Right cardiac atrium (tissue), 5 donors: ENCODE measurements around the gene UBQLN4. TPM values are rescaled to one million over a fixed set of nuclear protein-coding genes. Genes with fewer than 3 reads are reported as not detected.
"Not testable (repeated sequence)": the region's sequence is repeated elsewhere in the genome, so short reads cannot be mapped to it uniquely, and the experiment has no call there.

Source experiments
- ATAC-seq, 2 donors: fragments of 200-7000 bp; cut with Tn5 transposase; one replicate each; pipeline versions ENCODE4 v1.8.0 to v1.9.1; 2020; ENCODE audit warnings: moderate library complexity in 2 of 2, mild to moderate bottlenecking in 1 of 2
- DNase-seq, 3 donors: peaks; one replicate each; pipeline ENCODE4 v3.0.0-alpha.2; 2020
- H3K27ac ChIP-seq: one replicate; pipeline ENCODE4 v1.5.1; 2013; ENCODE audit warnings: mild to moderate bottlenecking, low read length, control low read depth, moderate library complexity
- H3K27me3 ChIP-seq: one replicate; pipeline ENCODE4 v1.6.1; 2013; ENCODE audit not compliant: control insufficient read depth, insufficient read depth
- H3K4me1 ChIP-seq: one replicate; pipeline ENCODE4 v1.6.1; 2013; ENCODE audit warnings: low read length; ENCODE audit not compliant: control insufficient read depth, insufficient read depth
- H3K4me3 ChIP-seq: one replicate; pipeline ENCODE4 v1.5.1; 2013; ENCODE audit warnings: low read length, control low read depth
- H3K9me3 ChIP-seq: one replicate; pipeline ENCODE4 v1.6.1; 2013; ENCODE audit warnings: low read length; ENCODE audit not compliant: control insufficient read depth
- WGBS: extraction: QIAGEN DNeasy Blood & Tissue Kit; methylation state at CpG from one replicate; pipeline ENCODE4 v1.1.7; 2013; 5-methylcytosine and 5-hydroxymethylcytosine counted together
- intact Hi-C, 4 donors: fragments of 100-400 bp; cut with DNase I; formaldehyde crosslinking; loops; one replicate each; pipeline versions ENCODE4 v1.11.0 to v1.14.0; 2022 to 2023
- polyA plus RNA-seq: library from polyadenylated mRNA; stranded (reverse); fragments of 200-250 nt; gene quantifications from one replicate; pipeline ENCODE4 v1.2.3, GENCODE V29; 2013
- total RNA-seq, 4 donors: library from RNA; stranded (reverse); fragmentation: NEBNext Ultra II Directional; extraction: Animal tissue kit (Norgen Biotek cat#: 25700); gene quantifications; one replicate each; pipeline ENCODE4 v1.2.1, GENCODE V29; 2021
- donor health status: healthy with polysubstance abuse.
- donor health status: DM: no; HTN: yes; CAD: no.
- donor health status: DM: no; HTN: no; CAD: no.
- donor health status: DM: no; HTN: yes; CAD: no; lungs with severe emphysema.
- donor health status: DM: yes; HTN: yes; CAD: no.

The UBQLN4 gene
- total and polyA plus RNA-seq, 5 donors, result 13.7 to 28.7 (median 26.7) TPM

GRCh38 chr1:156073740-156074139 is 20.1 kb upstream of the UBQLN4 start:
- Histone ChIP-seq H3K27me3 (no peaks in the 10 kb centered on the region), H3K9me3 (no peaks in the 10 kb centered on the region), H3K27ac (no peak overlapping the region), H3K4me3 (no peak overlapping the region), H3K4me1 (no peaks in the 10 kb centered on the region)
- DNase-seq (peak in 1 of 3 donors; percentile 2), ATAC-seq (no peak)
- intact Hi-C loops, result no loop called here
- WGBS, result 46% methylated on average over 5 of the region's 5 CpGs

GRCh38 chr1:156073110-156073687 is 19.6 kb upstream of the UBQLN4 start:
- intact Hi-C loops, result no loop called here
- H3K27me3 ChIP-seq, result no peaks in the 10 kb centered on the region
- ATAC-seq, result no peak
- H3K4me1 ChIP-seq, result no peaks in the 10 kb centered on the region
- 32% methylated on average over 1 of the region's 1 CpG for WGBS
- H3K27ac ChIP-seq, result no peak overlapping the region
- DNase-seq, result peak in 2 of 3 donors; percentile 3 to 13
- no peaks in the 10 kb centered on the region for H3K9me3 ChIP-seq
- no peak overlapping the region for H3K4me3 ChIP-seq

- Histone ChIP-seq H3K4me3 (no peak overlapping the region), H3K27me3 (no peaks in the 10 kb centered on the region), H3K9me3 (no peaks in the 10 kb centered on the region), H3K27ac (no peak overlapping the region), H3K4me1 (no peaks in the 10 kb centered on the region)
- DNase-seq (peak in 2 of 3 donors; percentile 8 to 10), ATAC-seq (no peak)
- WGBS, result 59% methylated on average over 6 of the region's 6 CpGs
- intact Hi-C loops, result no loop called here
Measured at GRCh38 chr1:156072251-156072650, 18.7 kb upstream of the UBQLN4 start.

DNA sequence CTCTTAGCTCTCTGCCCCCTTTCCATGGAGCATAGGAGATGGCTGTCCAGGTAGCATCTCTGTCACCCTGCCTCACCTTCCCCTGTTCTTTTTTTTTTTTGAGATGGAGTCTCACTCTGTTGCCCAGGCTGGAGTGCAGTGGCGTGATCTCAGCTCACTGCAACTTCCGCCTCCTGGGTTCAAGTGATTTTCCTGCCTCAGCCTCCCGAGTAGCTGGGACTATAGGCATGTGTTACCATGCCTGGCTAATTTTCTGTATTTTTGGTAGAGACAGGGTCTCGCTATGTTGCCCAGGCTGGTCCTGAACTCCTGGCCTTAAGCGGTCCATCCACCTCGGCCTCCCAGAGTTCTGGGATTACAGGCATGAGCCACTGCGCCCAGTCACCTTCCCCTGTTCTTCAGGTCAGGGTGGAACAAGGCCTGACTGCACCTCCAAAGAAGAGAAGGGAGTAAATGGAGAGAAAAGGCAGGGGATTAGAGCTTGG is 17.8 kb upstream of the UBQLN4 start:
- peak in 2 of 3 donors; percentile 1 to 3 for DNase-seq
- 86% methylated on average over 7 of the region's 7 CpGs for WGBS
- intact Hi-C loops, H3K9me3 ChIP-seq, H3K4me1 ChIP-seq, ATAC-seq, H3K27me3 ChIP-seq, H3K27ac ChIP-seq, H3K4me3 ChIP-seq: not testable (repeated sequence)

- Histone ChIP-seq H3K9me3 (no peaks in the 10 kb centered on the region), H3K27me3 (no peaks in the 10 kb centered on the region), H3K27ac (no peak overlapping the region), H3K4me1 (no peaks in the 10 kb centered on the region), H3K4me3 (no peak overlapping the region)
- ATAC-seq (no peak), DNase-seq (peak in 2 of 3 donors; percentile 35 to 37)
- intact Hi-C loops, result no loop called here
- 44% methylated on average over 4 of the region's 4 CpGs for WGBS
Measured at GRCh38 chr1:156070548-156070947, 16.9 kb upstream of the UBQLN4 start.

GRCh38 chr1:156069490-156070455 is 16.2 kb upstream of the UBQLN4 start:
- Histone ChIP-seq H3K27me3 (no peaks in the 10 kb centered on the region), H3K9me3 (no peaks in the 10 kb centered on the region), H3K27ac (no peak overlapping the region), H3K4me1 (no peaks in the 10 kb centered on the region), H3K4me3 (no peak overlapping the region)
- intact Hi-C loops, result no loop called here
- 63% methylated on average over 3 of the region's 3 CpGs for WGBS
- DNase-seq, result peak in 2 of 3 donors; percentile 5 to 19
- ATAC-seq, result no peak

DNA sequence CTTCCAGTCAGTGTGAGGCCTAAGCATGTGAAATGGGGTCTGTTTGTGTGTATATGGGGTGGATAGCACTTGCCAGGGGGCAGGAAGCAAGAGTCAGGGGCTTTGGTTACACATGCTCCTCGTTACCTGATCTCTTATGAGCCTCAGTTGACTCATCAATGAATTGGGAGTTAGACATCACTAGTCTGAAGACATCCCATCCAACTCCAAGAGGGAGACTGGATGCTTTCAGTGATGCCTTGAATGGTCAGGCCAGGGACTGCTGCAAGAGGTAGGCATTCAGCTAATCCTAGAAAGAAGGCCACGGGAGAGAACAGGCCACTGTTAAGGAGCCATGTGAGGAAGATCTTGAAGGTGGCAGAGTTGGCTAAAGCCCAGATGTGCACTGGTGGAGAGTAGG is 13.7 kb upstream of the UBQLN4 start:
- H3K9me3 ChIP-seq, result no peaks in the 10 kb centered on the region
- ATAC-seq (no peak), DNase-seq (peak in 1 of 3 donors; percentile 3)
- H3K27me3 ChIP-seq, result no peaks in the 10 kb centered on the region
- intact Hi-C loops, result no loop called here
- H3K4me1 ChIP-seq, result no peaks in the 10 kb centered on the region
- H3K4me3 ChIP-seq, result no peak overlapping the region
- WGBS, result 78% methylated on average over 2 of the region's 2 CpGs
- no peak overlapping the region for H3K27ac ChIP-seq

- no peaks in the 10 kb centered on the region for H3K27me3 ChIP-seq
- ATAC-seq (no peak), DNase-seq (no peak)
- no peaks in the 10 kb centered on the region for H3K4me1 ChIP-seq
- no peaks in the 10 kb centered on the region for H3K9me3 ChIP-seq
- intact Hi-C loops, result no loop called here
- H3K4me3 ChIP-seq, result no peak overlapping the region
- WGBS, result 74% methylated on average over 16 of the region's 16 CpGs
- no peak overlapping the region for H3K27ac ChIP-seq
Measured at GRCh38 chr1:156065871-156066270, 12.3 kb upstream of the UBQLN4 start.

DNA sequence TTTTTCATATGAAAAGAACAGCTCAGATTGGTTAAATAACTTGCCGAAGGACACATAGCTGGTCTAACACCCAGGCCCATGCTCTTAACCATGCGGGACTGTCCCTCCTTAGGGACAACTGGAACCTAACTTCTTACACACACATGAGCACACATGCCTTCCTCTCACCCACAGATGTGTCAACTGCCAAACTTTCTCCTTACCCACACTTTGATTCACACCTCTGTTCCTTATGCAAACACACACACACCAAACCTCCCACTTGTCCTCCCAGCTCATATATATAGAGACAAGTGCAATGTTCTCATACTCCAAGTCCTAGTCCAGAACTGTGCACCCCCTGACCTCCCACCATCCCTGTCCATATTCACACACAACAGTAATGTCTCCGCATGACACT is 11.6 kb upstream of the UBQLN4 start:
- Histone ChIP-seq H3K4me1 (no peaks in the 10 kb centered on the region), H3K4me3 (no peak overlapping the region), H3K27ac (no peak overlapping the region), H3K27me3 (no peaks in the 10 kb centered on the region), H3K9me3 (no peaks in the 10 kb centered on the region)
- no peak for ATAC-seq
- intact Hi-C loops, result no loop called here
- 94% methylated on average over 3 of the region's 3 CpGs for WGBS
- DNase-seq, result no peak

GRCh38 chr1:156064615-156065014 is 11.0 kb upstream of the UBQLN4 start:
- no peaks in the 10 kb centered on the region for H3K4me1 ChIP-seq
- H3K27me3 ChIP-seq, result no peaks in the 10 kb centered on the region
- no peak overlapping the region for H3K4me3 ChIP-seq
- ATAC-seq (no peak), DNase-seq (no peak)
- H3K27ac ChIP-seq, result no peak overlapping the region
- 95% methylated on average over 2 of the region's 2 CpGs for WGBS
- no peaks in the 10 kb centered on the region for H3K9me3 ChIP-seq
- intact Hi-C loops, result no loop called here

DNA sequence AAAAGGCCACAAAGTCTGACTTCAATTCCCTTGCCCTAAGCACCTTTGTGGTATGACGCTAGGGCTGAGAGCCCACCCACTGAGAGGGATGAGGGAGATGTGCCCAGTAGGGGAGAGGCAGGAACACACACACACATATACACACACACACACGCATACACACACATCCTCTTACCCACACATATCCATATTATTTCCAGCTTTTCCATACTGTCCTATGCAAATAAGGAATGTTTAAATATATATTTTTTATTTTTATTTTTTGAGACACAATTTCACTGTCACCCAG is 10.3 kb upstream of the UBQLN4 start:
- Histone ChIP-seq H3K9me3 (no peaks in the 10 kb centered on the region), H3K4me1 (no peaks in the 10 kb centered on the region), H3K4me3 (no peak overlapping the region), H3K27ac (no peak overlapping the region), H3K27me3 (no peaks in the 10 kb centered on the region)
- 66% methylated on average over 2 of the region's 2 CpGs for WGBS
- ATAC-seq (no peak), DNase-seq (no peak)
- intact Hi-C loops, result no loop called here
